HepG2 (cell line): Measurements from ENCODE around the gene TCEAL9. TPM values are rescaled to one million over a fixed set of nuclear protein-coding genes. Genes with fewer than 3 reads are reported as not detected.
A peak's percentile ranks its signal among the peaks of the same experiment; 100 is the strongest.
"Not testable (repeated sequence)": the region's sequence is repeated elsewhere in the genome, so short reads cannot be mapped to it uniquely, and the experiment has no call there.

ENCODE experiments used
- ATAC-seq: fragments of 200-7000 bp; cut with Tn5 transposase; 3 replicates; pipeline ENCODE4 v1.9.1; 2020; ENCODE audit warnings: mild to moderate bottlenecking, moderate library complexity
- BruUV-seq: library from RNA; stranded (reverse); fragments of 400-500 nt; replicated peaks from 2 replicates; lab custom pipeline; 2021; lab: Mats Ljungman, UMichigan
- CTCF ChIA-PET: fragments of 300-600 bp; formaldehyde crosslinking; extraction: SDS; loops from one replicate; lab custom pipeline; 2021; ENCODE audit warnings: low total read pairs, inconsistent platforms, low intra/inter-chr PET ratio; lab: Yijun Ruan, JAX
- POLR2A ChIA-PET: fragments of 350-600 bp; sonication (Branson Sonifier 250); formaldehyde crosslinking; loops from one replicate; lab custom pipeline; 2020; ENCODE audit warnings: antibody characterized with exemption, inconsistent platforms; lab: Yijun Ruan, JAX
- DNase-seq: peaks from one replicate; pipeline ENCODE4 v3.0.0-alpha.2; 2015; ENCODE audit warnings: low spot score
- FAIRE-seq: peaks from 3 replicates; lab custom pipeline; 2011; peaks lifted over from hg19 to GRCh38; lab: Jason Lieb, UNC
- H2AFZ ChIP-seq: one replicate; pipeline ENCODE4 v1.6.1; 2011; ENCODE audit warnings: low read length, inconsistent platforms
- H3K27ac ChIP-seq: fragments of 300-600 bp; 3 replicates; pipeline ENCODE4 v1.8.0; 2011; ENCODE audit warnings: mixed run types, mild to moderate bottlenecking, mixed read lengths, low read length, inconsistent platforms; ENCODE audit not compliant: insufficient read depth; ENCODE audit errors: extremely low read length
- H3K27me3 ChIP-seq, 2 experiments: fragments of 200-600 bp in 1 of 2; 2 replicates in 1 of 2; 3 replicates in 1 of 2; pipeline versions ENCODE4 v1.6.0 to v1.8.0; 2011; ENCODE audit warnings: low read length in 2 of 2, mild to moderate bottlenecking in 2 of 2, moderate library complexity in 2 of 2, inconsistent platforms in 1 of 2; ENCODE audit not compliant: insufficient read depth in 2 of 2, control insufficient read depth in 1 of 2
- H3K36me3 ChIP-seq, 2 experiments: fragments of 200-600 bp in 1 of 2; replicated peaks in 1 of 2; 2 replicates in 1 of 2; 3 replicates in 1 of 2; pipeline versions ENCODE4 v1.5.1 to v1.8.0; 2011; ENCODE audit warnings: low read length in 2 of 2, inconsistent platforms in 1 of 2; ENCODE audit not compliant: insufficient read depth in 2 of 2, control insufficient read depth in 1 of 2
- H3K4me1 ChIP-seq: 2 replicates; pipeline ENCODE4 v1.5.1; 2012; ENCODE audit warnings: low read length, inconsistent platforms; ENCODE audit not compliant: insufficient read depth
- H3K4me2 ChIP-seq: 2 replicates; pipeline ENCODE4 v1.6.0; 2011; ENCODE audit warnings: low read depth, low read length, inconsistent platforms
- H3K4me3 ChIP-seq, 3 experiments: fragments of 200-600 bp in 1 of 3; sonication (generic), shearing (Covaris generic) in 1 of 3; replicated peaks in 1 of 3; 2 replicates each; pipeline ENCODE4 v1.5.1; 2011 to 2016; ENCODE audit warnings: low read length in 3 of 3, inconsistent platforms in 2 of 3, low read depth in 2 of 3, mild to moderate bottlenecking in 2 of 3, control low read depth in 1 of 3, mixed read lengths in 1 of 3; ENCODE audit not compliant: insufficient read depth in 1 of 3
- H3K79me2 ChIP-seq: one replicate; pipeline ENCODE4 v1.6.1; 2011; ENCODE audit warnings: low read length, inconsistent platforms; ENCODE audit not compliant: insufficient read depth
- H3K9ac ChIP-seq: 2 replicates; pipeline ENCODE4 v1.6.0; 2011; ENCODE audit warnings: mild to moderate bottlenecking, low read depth, low read length, inconsistent platforms; ENCODE audit not compliant: insufficient read depth
- H3K9me3 ChIP-seq: 2 replicates; pipeline ENCODE4 v1.5.1; 2012; ENCODE audit warnings: mild to moderate bottlenecking, low read length
- H4K20me1 ChIP-seq: 2 replicates; pipeline ENCODE4 v1.6.0; 2011; ENCODE audit warnings: inconsistent platforms, mild to moderate bottlenecking, low read length, moderate library complexity; ENCODE audit not compliant: insufficient read depth
- CSRNP1 ChIP-seq: sonication (generic); formaldehyde crosslinking; IDR thresholded peaks from 2 replicates; pipeline ENCODE4 v1.8.1; 2023; ENCODE audit warnings: mild to moderate bottlenecking, missing genetic modification reagents
- MIXL1 ChIP-seq: IDR thresholded peaks from 2 replicates; pipeline ENCODE4 v1.6.1; 2016
- PAXIP1 ChIP-seq: sonication (generic); formaldehyde crosslinking; conservative IDR thresholded peaks from 2 replicates; pipeline ENCODE4 v1.4.0; 2020; ENCODE audit warnings: mild to moderate bottlenecking, missing genetic modification reagents, moderate library complexity
- PITX1 ChIP-seq: sonication (generic); formaldehyde crosslinking; IDR thresholded peaks from 2 replicates; pipeline ENCODE4 v1.5.1; 2020; ENCODE audit warnings: mild to moderate bottlenecking, missing genetic modification reagents
- ZNF674 ChIP-seq: sonication (generic); formaldehyde crosslinking; IDR thresholded peaks from 2 replicates; pipeline ENCODE4 v1.5.0; 2020; ENCODE audit warnings: low read depth, mild to moderate bottlenecking, missing genetic modification reagents
- WGBS: methylation state at CpG from one replicate; pipeline ENCODE4 v1.1.6; 2017; ENCODE audit warnings: low lambda C conversion rate; 5-methylcytosine and 5-hydroxymethylcytosine counted together
- in situ Hi-C: cut with HindIII; loops from 2 replicates; pipeline ENCODE4 v1.10.0; 2017; ENCODE audit warnings: low pct_unique_long_range_greater_than_20kb; ENCODE audit not compliant: extremely low pct_ligation_motif_present
- intact Hi-C: fragments of 100-400 bp; cut with micrococcal nuclease; formaldehyde crosslinking; loops from one replicate; pipeline ENCODE4 v1.10.0; 2022; ENCODE audit not compliant: unreplicated experiment
- polyA plus RNA-seq, 8 experiments: library from polyadenylated mRNA; depleted of rRNA in 3 of 8; stranded (reverse) in 7 of 8; unstranded in 1 of 8; fragments of >200 nt; fragmentation: Illumina TruSeq in 4 of 8; extraction: Trizol in 4 of 8; gene quantifications; 2 replicates each; pipeline versions ENCODE4 v1.2.1 to v1.2.3, GENCODE V29; 2011 to 2016; ENCODE audit warnings: low read depth in 4 of 8, missing spikeins in 1 of 8, mixed read lengths in 1 of 8; ENCODE audit not compliant: insufficient read depth in 1 of 8
- total RNA-seq, 5 experiments: library from RNA; depleted of rRNA; stranded (reverse); fragments of >200 nt; fragmentation: Illumina TruSeq; extraction: Trizol; gene quantifications; 2 replicates each; pipeline ENCODE4 v1.2.3, GENCODE V29; 2016; ENCODE audit warnings: low read depth in 1 of 5

Gene TCEAL9
- total and polyA plus RNA-seq, 2 of the 13 experiments (the other 11 are each of a cell fraction or from before 2014, with no cell fraction given), result 15.8 to 45.8 TPM

GRCh38 chrX:103357871-103358270 lies 1.6 kb downstream of the TCEAL9 start:
- CTCF ChIA-PET, result no interaction called here
- FAIRE-seq, result no peak
- Histone ChIP-seq H3K27ac (no peak overlapping the region), H3K4me3 (no peak overlapping the region; a peak in 1 of 6 replicates), H3K79me2 (peaks cover 5% of the 10 kb centered on the region), H3K4me1 (peaks cover 30% of the 10 kb centered on the region), H2AFZ (no peak overlapping the region), H3K9me3 (no peaks in the 10 kb centered on the region), H3K36me3 (no peaks in the 10 kb centered on the region), H4K20me1 (no peaks in the 10 kb centered on the region), H3K4me2 (peak overlapping the region; percentile 70), H3K9ac (no peak overlapping the region), H3K27me3 (no peaks in the 10 kb centered on the region; a peak in 1 of 5 replicates)
- WGBS, result 91% methylated on average over 2 of the region's 2 CpGs
- BruUV-seq, result no TSS peak
- intact Hi-C loops, result no loop called here
- TF ChIP-seq CSRNP1 (CRISPR knock-in tag) (no peak), MIXL1 (no peak), PAXIP1 (no peak), ZNF674 (CRISPR knock-in tag) (no peak), PITX1 (CRISPR knock-in tag) (no peak)
- POLR2A ChIA-PET, result interaction anchor here (3.6 kb wide), 1 partner anchor 19 kb away, joined by 13 read pairs; the partner anchor contains the start of gene BEX3
- DNase-seq, result no peak
- ATAC-seq, result no peak
- in situ Hi-C loops, result no loop called here

GRCh38 chrX:103359605-103360004 lies 3.3 kb downstream of the TCEAL9 start:
- H3K27ac ChIP-seq, ATAC-seq, H3K36me3 ChIP-seq, in situ Hi-C loops, DNase-seq, POLR2A ChIA-PET, H3K9ac ChIP-seq, H2AFZ ChIP-seq, H3K9me3 ChIP-seq, intact Hi-C loops, H3K79me2 ChIP-seq, H3K27me3 ChIP-seq, CTCF ChIA-PET, H3K4me2 ChIP-seq, BruUV-seq, FAIRE-seq, H4K20me1 ChIP-seq, H3K4me3 ChIP-seq: not testable (repeated sequence)
- peaks cover 33% of the 10 kb centered on the region for H3K4me1 ChIP-seq
- WGBS, result 94% methylated on average over 3 of the region's 3 CpGs
